B cell (primary cell): Measurements from ENCODE around the gene ARPP21. TPM values are rescaled to one million over a fixed set of nuclear protein-coding genes. Genes with fewer than 3 reads are reported as not detected.

Experiments used
- ATAC-seq: fragments of 200-7000 bp; cut with Tn5 transposase; one replicate; pipeline ENCODE4 v1.10.0; 2021; ENCODE audit warnings: low read depth, mild to moderate bottlenecking, moderate number of reproducible peaks, moderate library complexity
- CTCF ChIA-PET: fragments of 350-600 bp; sonication (Branson Sonifier 250); formaldehyde crosslinking; loops from one replicate; lab custom pipeline; 2021; ENCODE audit warnings: antibody characterized with exemption, inconsistent platforms; lab: Charles Lee
- POLR2A ChIA-PET: fragments of 350-600 bp; sonication (Branson Sonifier 250); formaldehyde crosslinking; loops from one replicate; lab custom pipeline; 2021; ENCODE audit warnings: antibody characterized with exemption; lab: Charles Lee
- DNase-seq: peaks from one replicate; pipeline ENCODE4 v3.0.0; 2013
- H2AFZ ChIP-seq: 2 replicates; pipeline ENCODE4 v1.6.1; 2012; ENCODE audit warnings: mild to moderate bottlenecking, low read depth, low read length; ENCODE audit not compliant: insufficient read depth, poor library complexity, severe bottlenecking
- H3K27ac ChIP-seq, 2 donors: 1 replicate in 1 of 2; 2 replicates in 1 of 2; pipeline ENCODE4 v1.5.1; 2012 to 2013; ENCODE audit warnings: low read length in 2 of 2, mild to moderate bottlenecking in 2 of 2, moderate library complexity in 1 of 2
- H3K27me3 ChIP-seq, 4 experiments: fragments of 200-600 bp in 1 of 4; sonication (generic) in 1 of 4; replicated peaks in 1 of 4; 1 replicate in 2 of 4; 2 replicates in 2 of 4; pipeline versions ENCODE4 v1.6.1 to v1.7.0; 2013 to 2016; ENCODE audit warnings: low read length in 3 of 4, mild to moderate bottlenecking in 2 of 4, mixed read lengths in 1 of 4, moderate library complexity in 1 of 4; ENCODE audit not compliant: insufficient read depth in 4 of 4, control insufficient read depth in 3 of 4; ENCODE audit errors: control extremely low read depth in 1 of 4
- H3K36me3 ChIP-seq, 2 experiments: replicated peaks in 1 of 2; 1 replicate in 1 of 2; 2 replicates in 1 of 2; pipeline versions ENCODE4 v1.6.1 to v1.7.1; 2013; ENCODE audit warnings: low read length in 1 of 2; ENCODE audit not compliant: insufficient read depth in 2 of 2, control insufficient read depth in 1 of 2; ENCODE audit errors: control extremely low read depth in 1 of 2, extremely low read depth in 1 of 2
- H3K4me1 ChIP-seq, 2 donors: fragments of 200-600 bp in 1 of 2; sonication (generic) in 1 of 2; 1 replicate in 1 of 2; 2 replicates in 1 of 2; pipeline versions ENCODE4 v1.5.1 to v1.6.1; 2013 to 2017; ENCODE audit warnings: low read length in 2 of 2; ENCODE audit not compliant: control insufficient read depth in 2 of 2, insufficient read depth in 2 of 2
- H3K4me2 ChIP-seq: replicated peaks from 2 replicates; pipeline ENCODE3; 2012; ENCODE audit warnings: mild to moderate bottlenecking, low read depth, low read length; ENCODE audit not compliant: poor library complexity, severe bottlenecking
- H3K4me3 ChIP-seq, 5 experiments: fragments of 200-600 bp in 1 of 5; sonication (generic) in 1 of 5; 1 replicate in 3 of 5; 2 replicates in 2 of 5; pipeline versions ENCODE4 v1.5.1 to v1.7.0; 2011 to 2016; ENCODE audit warnings: low read length in 4 of 5, mild to moderate bottlenecking in 4 of 5, low read depth in 2 of 5, control low read depth in 1 of 5, moderate library complexity in 1 of 5; ENCODE audit not compliant: insufficient read depth in 1 of 5; ENCODE audit errors: control extremely low read depth in 1 of 5, extremely low read depth in 1 of 5
- H3K79me2 ChIP-seq: fragments of 200-600 bp; sonication (generic); one replicate; pipeline ENCODE4 v1.6.0; 2016; ENCODE audit warnings: low read length; ENCODE audit not compliant: control insufficient read depth, insufficient read depth
- H3K9ac ChIP-seq: fragments of 200-600 bp; sonication (generic); 2 replicates; pipeline ENCODE4 v1.6.1; 2017; ENCODE audit warnings: mild to moderate bottlenecking, low read length, moderate library complexity
- H3K9me3 ChIP-seq, 3 donors: one replicate each; pipeline versions ENCODE4 v1.6.1 to v1.7.1; 2013; ENCODE audit warnings: low read length in 2 of 3; ENCODE audit not compliant: control insufficient read depth in 2 of 3, insufficient read depth in 1 of 3; ENCODE audit errors: control extremely low read depth in 1 of 3
- H4K20me1 ChIP-seq: 2 replicates; pipeline ENCODE4 v1.6.0; 2012; ENCODE audit warnings: mild to moderate bottlenecking, low read length; ENCODE audit not compliant: insufficient read depth, control insufficient read depth, poor library complexity, severe bottlenecking
- H3K27ac Mint-ChIP-seq: one replicate; pipeline ENCODE4 v1.8.0; 2021; ENCODE audit warnings: mixed read lengths
- H3K27me3 Mint-ChIP-seq: one replicate; pipeline ENCODE4 v1.8.0; 2021; ENCODE audit warnings: mixed read lengths
- H3K4me1 Mint-ChIP-seq: one replicate; pipeline ENCODE4 v1.8.0; 2021; ENCODE audit warnings: mixed read lengths
- H3K4me3 Mint-ChIP-seq: one replicate; pipeline ENCODE4 v1.8.0; 2021; ENCODE audit warnings: mixed read lengths
- H3K9me3 Mint-ChIP-seq: one replicate; pipeline ENCODE4 v1.8.0; 2022; ENCODE audit warnings: mixed read lengths; ENCODE audit not compliant: insufficient read depth
- CTCF ChIP-seq: fragments of 200-600 bp; IDR thresholded peaks from one replicate; pipeline ENCODE4 v1.8.0; 2022; ENCODE audit warnings: antibody characterized with exemption, mild to moderate bottlenecking
- EZH2 ChIP-seq: IDR thresholded peaks from 2 replicates; pipeline ENCODE4 v1.6.1; 2012; ENCODE audit warnings: borderline replicate concordance, low read depth, mild to moderate bottlenecking, moderate library complexity, low read length; ENCODE audit not compliant: insufficient read depth, poor library complexity, severe bottlenecking
- WGBS: methylation state at CpG from one replicate; pipeline ENCODE4 v1.1.5; 2013; ENCODE audit warnings: missing lambda C conversion rate; ENCODE audit not compliant: insufficient coverage; 5-methylcytosine and 5-hydroxymethylcytosine counted together
- intact Hi-C: fragments of 100-400 bp; cut with micrococcal nuclease; formaldehyde crosslinking; loops from one replicate; pipeline ENCODE4 v1.10.0; 2022
- polyA plus RNA-seq: library from polyadenylated mRNA; depleted of rRNA; stranded (reverse); fragments of >200 nt; gene quantifications from 2 replicates; pipeline ENCODE4 v1.2.3, GENCODE V29; 2012
- total RNA-seq, 2 donors: library from RNA; stranded (reverse); fragments of 120-200 nt in 1 of 2; gene quantifications; 1 replicate in 1 of 2; 2 replicates in 1 of 2; pipeline versions ENCODE4 v1.2.3 to v1.2.4, GENCODE V29; 2013 to 2022

ARPP21 gene
- total and polyA plus RNA-seq, 2 donors (not counting 1 experiment from before 2014, with no cell fraction given) = 0.10 TPM; not detected in 1

DNA sequence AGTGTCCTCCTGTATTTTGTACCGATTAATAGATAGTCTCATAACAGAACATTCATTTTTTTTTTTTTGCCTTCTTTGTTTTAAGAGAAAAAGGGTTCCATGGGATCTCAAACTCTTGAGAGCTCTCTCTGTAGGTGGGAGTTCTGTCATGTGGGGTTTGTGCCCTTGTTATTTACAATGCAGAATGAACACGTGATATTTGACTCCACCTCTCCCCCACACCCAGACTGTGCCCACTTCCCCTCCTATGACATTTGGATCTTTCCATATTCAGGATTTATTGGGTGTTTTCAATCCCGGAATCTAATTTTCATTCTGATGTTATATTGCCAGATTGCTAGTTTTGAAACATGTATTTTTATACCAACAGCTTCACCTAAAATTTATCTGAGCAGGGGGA, 49.5 kb downstream of the ARPP21 start:
- ATAC-seq = no peak
- no peaks in the 10 kb centered on the region for H3K9me3 Mint-ChIP-seq
- H3K4me3 Mint-ChIP-seq = no peak overlapping the region
- Histone ChIP-seq H3K4me2 (no peak overlapping the region), H3K4me1 (no peaks in the 10 kb centered on the region), H3K27me3 (no peaks in the 10 kb centered on the region), H3K4me3 (no peak overlapping the region), H3K9ac (no peak overlapping the region), H3K27ac (no peak overlapping the region), H3K9me3 (no peaks in the 10 kb centered on the region), H2AFZ (no peak overlapping the region), H4K20me1 (no peaks in the 10 kb centered on the region), H3K36me3 (no peaks in the 10 kb centered on the region), H3K79me2 (no peaks in the 10 kb centered on the region)
- POLR2A ChIA-PET = no interaction called here
- no peaks in the 10 kb centered on the region for H3K27me3 Mint-ChIP-seq
- no CpG with 5 or more reads among the region's 3 CpGs for WGBS
- no peak overlapping the region for H3K27ac Mint-ChIP-seq
- intact Hi-C loops = no loop called here
- TF ChIP-seq EZH2 = no peak
- CTCF ChIA-PET = no interaction called here
- no peak for DNase-seq
- no peaks in the 10 kb centered on the region for H3K4me1 Mint-ChIP-seq

DNA sequence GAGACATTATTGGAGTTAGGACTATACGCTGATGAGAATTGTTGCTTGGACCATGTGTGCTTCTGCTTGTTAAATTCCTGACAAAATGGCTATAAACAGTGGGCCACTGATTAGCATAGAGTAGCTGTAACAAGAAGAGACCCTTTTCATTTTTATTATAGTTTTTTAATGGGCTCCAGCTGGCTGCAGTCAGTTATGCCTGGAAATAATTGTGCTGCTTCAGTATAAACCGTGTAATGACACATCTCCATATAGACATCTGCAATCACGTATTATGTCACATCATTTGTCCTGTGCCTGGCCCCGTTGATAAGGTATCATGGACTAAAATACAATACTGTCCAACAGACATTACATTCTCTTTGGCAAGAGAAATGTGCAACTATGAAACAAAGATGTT, 50.9 kb downstream of the ARPP21 start:
- 100% methylated on average over 1 of the region's 4 CpGs for WGBS
- POLR2A ChIA-PET = no interaction called here
- intact Hi-C loops = no loop called here

More for the DNA sequence above, 50.9 kb downstream of the ARPP21 start:
- no peak overlapping the region for H3K4me3 ChIP-seq
- H3K27me3 ChIP-seq = no peaks in the 10 kb centered on the region
- H3K9me3 Mint-ChIP-seq = no peaks in the 10 kb centered on the region
- no peaks in the 10 kb centered on the region for H3K4me1 ChIP-seq
- TF ChIP-seq CTCF (no peak), EZH2 (no peak)
- ATAC-seq = no peak
- no peak overlapping the region for H3K4me3 Mint-ChIP-seq
- H3K4me1 Mint-ChIP-seq = no peaks in the 10 kb centered on the region
- no peak overlapping the region for H2AFZ ChIP-seq
- H3K4me2 ChIP-seq = no peak overlapping the region
- H4K20me1 ChIP-seq = no peaks in the 10 kb centered on the region
- no peaks in the 10 kb centered on the region for H3K9me3 ChIP-seq
- CTCF ChIA-PET = no interaction called here
- no peak for DNase-seq
- H3K27ac ChIP-seq = no peak overlapping the region
- no peak overlapping the region for H3K9ac ChIP-seq
- H3K79me2 ChIP-seq = no peaks in the 10 kb centered on the region
- no peaks in the 10 kb centered on the region for H3K27me3 Mint-ChIP-seq
- no peaks in the 10 kb centered on the region for H3K36me3 ChIP-seq
- no peak overlapping the region for H3K27ac Mint-ChIP-seq
